ENCODE data around the gene COL4A6.

COL4A6 gene

DNA sequence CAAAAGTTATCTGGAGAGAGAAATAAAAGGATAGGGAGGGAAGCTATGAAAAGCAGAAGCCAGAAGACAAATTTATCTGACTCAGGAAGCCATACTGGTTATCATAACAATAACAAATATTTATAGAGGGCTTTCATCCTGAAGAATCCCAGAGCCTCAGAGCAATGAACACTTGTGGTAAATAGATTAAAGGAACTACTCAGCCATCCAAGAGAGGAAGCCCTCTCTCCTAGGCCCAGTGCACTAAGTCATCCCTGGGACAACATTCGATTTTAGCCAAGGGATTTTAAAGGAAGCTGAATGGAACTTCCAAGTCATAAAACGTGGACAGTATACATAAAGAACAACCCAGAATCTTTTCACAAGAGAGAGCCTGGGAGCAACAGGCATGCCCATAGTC, 76.9 kb downstream of the COL4A6 start:
- no peak overlapping the region for H3K4me3 ChIP-seq (ENCODE audit: control insufficient read depth, low read depth, low read length)

DNA sequence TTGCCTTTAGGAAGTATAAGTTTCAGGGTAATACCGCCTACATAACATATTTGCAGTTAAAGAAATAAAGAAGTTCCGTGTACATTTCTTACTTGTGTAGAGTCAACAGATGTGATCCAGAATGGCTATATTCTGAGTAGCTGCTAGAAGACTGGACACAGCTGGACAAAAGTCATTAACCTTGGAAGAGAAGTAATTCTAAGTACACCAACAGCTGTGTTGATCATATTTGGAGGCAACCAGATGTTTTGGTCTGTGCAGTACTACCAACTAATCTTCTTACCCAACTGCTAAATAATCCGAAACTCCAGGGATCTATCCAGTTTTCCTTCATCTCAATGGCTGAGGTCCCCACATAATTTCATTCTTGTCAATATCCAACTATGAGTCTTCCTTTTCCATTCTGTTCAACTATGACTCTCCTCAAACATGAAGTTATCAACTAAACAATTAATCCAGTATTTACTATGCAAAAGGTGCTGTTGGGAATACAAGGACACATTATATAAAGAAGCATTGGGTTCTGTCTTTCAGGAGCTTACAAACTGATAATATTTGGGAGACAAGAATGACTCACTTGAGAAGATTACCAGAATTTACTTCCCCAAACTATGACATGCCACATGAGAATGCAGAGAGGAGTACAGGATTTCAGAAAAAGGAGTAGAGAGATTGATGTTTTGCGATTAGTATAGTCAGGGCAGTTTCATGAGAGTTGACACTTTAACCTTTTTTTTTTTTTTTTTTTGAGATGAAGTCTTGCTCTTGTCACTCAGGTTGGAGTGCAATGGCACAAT, 78.2 kb downstream of the COL4A6 start:
- no peak for DNase-seq (ENCODE audit: low read depth)
- no peak overlapping the region for H3K4me3 ChIP-seq (ENCODE audit: control insufficient read depth, low read depth, low read length)
- TF ChIP-seq, protein P1, sequence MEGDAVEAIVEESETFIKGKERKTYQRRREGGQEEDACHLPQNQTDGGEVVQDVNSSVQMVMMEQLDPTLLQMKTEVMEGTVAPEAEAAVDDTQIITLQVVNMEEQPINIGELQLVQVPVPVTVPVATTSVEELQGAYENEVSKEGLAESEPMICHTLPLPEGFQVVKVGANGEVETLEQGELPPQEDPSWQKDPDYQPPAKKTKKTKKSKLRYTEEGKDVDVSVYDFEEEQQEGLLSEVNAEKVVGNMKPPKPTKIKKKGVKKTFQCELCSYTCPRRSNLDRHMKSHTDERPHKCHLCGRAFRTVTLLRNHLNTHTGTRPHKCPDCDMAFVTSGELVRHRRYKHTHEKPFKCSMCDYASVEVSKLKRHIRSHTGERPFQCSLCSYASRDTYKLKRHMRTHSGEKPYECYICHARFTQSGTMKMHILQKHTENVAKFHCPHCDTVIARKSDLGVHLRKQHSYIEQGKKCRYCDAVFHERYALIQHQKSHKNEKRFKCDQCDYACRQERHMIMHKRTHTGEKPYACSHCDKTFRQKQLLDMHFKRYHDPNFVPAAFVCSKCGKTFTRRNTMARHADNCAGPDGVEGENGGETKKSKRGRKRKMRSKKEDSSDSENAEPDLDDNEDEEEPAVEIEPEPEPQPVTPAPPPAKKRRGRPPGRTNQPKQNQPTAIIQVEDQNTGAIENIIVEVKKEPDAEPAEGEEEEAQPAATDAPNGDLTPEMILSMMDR (IDR thresholded peaks at IDR 0.05; ENCODE audit: control insufficient read depth, insufficient read depth, low read depth, low read length, missing control alignments): no peak

More for the DNA sequence above, 76.9 kb downstream of the COL4A6 start:
- TF ChIP-seq, protein P1 (IDR thresholded peaks at IDR 0.05; ENCODE audit: control insufficient read depth, insufficient read depth, low read depth, low read length, missing control alignments): no peak
- DNase-seq (ENCODE audit: low read depth): no peak

DNA sequence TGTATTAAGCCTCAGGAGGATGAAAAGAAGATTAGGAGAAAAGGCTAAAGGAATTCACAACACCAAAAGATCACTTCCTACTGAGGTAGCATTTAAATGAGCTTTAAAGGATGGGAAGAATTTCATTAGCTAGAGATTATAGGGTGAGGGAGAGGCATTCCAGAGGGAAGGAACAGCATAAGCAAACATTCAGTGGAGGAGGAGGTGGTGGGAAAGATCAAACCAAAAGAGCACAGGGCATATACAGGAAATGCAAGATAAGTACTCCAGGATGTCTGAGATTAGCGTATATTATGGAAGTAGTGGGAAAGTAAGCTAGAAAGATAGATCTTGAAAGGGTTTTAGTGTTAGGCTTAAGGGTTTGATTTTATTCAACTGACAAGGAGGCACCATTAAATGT, 84.8 kb downstream of the COL4A6 start:
- H3K4me3 ChIP-seq (ENCODE audit: control insufficient read depth, low read depth, low read length): no peak overlapping the region
- TF ChIP-seq, protein P1 (IDR thresholded peaks at IDR 0.05; ENCODE audit: control insufficient read depth, insufficient read depth, low read depth, low read length, missing control alignments): no peak
- no peak for DNase-seq (ENCODE audit: low read depth)

DNA sequence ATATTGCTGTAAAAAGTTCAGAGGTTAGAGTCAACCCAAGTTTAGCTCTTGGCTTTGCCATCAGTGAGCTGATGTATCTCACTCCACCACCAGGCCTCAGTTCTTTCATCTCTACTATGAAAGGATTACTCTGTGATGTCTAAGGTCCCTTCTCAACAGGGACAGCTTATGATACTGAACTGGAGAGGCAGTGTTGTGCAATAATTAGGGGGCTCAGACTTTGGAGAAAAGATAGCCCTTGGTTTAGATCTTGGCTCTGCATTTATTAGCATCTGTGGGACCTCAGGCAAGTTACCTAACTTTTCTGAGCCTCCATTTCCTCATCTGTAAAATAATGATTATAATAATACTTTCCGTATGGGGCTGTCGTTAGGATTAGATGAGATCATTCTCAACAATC, 89.0 kb downstream of the COL4A6 start:
- TF ChIP-seq, protein P1 (IDR thresholded peaks at IDR 0.05; ENCODE audit: control insufficient read depth, insufficient read depth, low read depth, low read length, missing control alignments): no peak
- no peak overlapping the region for H3K4me3 ChIP-seq (ENCODE audit: control insufficient read depth, low read depth, low read length)
- DNase-seq (ENCODE audit: low read depth): no peak

DNA sequence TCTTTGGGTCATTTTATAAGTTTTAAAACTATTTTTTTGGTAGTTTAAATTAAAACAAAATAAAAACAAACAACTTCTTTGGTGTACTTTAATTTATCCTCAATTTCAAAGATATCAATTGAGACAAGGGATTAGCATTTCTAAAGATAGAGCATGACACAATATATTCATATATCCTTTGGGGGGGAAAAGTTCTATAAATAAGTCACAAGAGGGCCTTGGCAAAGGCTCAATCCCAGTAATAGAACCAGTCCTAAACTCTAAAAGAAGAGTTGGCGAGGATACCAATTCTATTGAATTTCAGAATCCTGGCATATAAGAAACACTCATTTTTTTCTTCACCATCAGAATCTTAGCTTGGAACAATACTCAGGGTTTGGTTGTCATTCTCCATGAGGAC, 89.7 kb downstream of the COL4A6 start:
- H3K4me3 ChIP-seq (ENCODE audit: control insufficient read depth, low read depth, low read length): no peak overlapping the region
- no peak for DNase-seq (ENCODE audit: low read depth)
- TF ChIP-seq, protein P1 (IDR thresholded peaks at IDR 0.05; ENCODE audit: control insufficient read depth, insufficient read depth, low read depth, low read length, missing control alignments): no peak

DNA sequence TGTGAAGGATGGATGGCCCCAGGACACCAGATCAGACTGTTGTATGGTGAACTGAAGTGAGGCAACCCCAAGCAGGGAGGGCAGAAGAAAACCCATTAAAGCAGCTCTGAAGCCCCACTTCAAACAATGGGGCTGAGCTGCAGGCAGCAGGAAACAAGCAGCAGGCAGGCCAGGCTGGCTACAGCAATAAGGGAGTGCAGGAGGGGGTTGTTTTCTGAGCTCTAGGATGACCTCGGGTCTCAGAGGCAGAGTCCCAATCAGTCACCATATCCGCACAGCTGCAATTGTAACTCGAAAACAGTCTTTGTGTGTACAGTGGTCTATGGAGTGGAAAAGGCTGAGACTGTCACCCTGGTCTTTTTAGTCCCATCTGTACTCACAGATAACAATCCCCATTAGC, 90.4 kb downstream of the COL4A6 start:
- no peak overlapping the region for H3K4me3 ChIP-seq (ENCODE audit: control insufficient read depth, low read depth, low read length)
- TF ChIP-seq, protein P1 (IDR thresholded peaks at IDR 0.05; ENCODE audit: control insufficient read depth, insufficient read depth, low read depth, low read length, missing control alignments): no peak
- no peak for DNase-seq (ENCODE audit: low read depth)
